Erythroblast (primary cell): ENCODE results near the gene NFASC.

Experiments used
- GATA1 ChIP-seq: IDR thresholded peaks from 2 replicates; pipeline ENCODE4 v1.6.1; 2011; ENCODE audit warnings: low read depth, mild to moderate bottlenecking, control low read depth, low read length, moderate library complexity
- POLR2A ChIP-seq: IDR thresholded peaks from 2 replicates; pipeline ENCODE4 v1.6.1; 2011; ENCODE audit warnings: mild to moderate bottlenecking, low read length

DNA sequence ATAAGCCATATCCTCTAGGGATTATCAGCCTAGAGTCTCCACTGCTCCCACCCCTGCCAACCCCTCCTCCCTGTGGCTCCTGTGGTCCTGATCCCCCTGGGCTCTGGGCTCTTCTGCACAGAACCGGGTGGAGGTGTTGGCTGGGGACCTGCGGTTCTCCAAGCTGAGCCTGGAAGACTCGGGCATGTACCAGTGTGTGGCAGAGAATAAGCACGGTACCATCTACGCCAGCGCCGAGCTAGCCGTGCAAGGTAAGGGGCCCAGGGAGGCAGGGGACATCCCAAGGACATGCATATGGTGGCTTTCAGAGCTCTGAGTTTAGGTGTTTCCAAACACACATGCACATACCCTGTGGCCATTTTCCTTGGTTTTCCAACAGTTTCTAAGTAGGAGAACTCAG lies 191.7 kb downstream of the NFASC start:
- no peak for TF ChIP-seq POLR2A
- TF ChIP-seq GATA1: no peak
